PC-3 (cell line): ENCODE results near the gene LAD1. TPM values are rescaled to one million over a fixed set of nuclear protein-coding genes. Genes with fewer than 3 reads are reported as not detected.

Experiments
- ATAC-seq: fragments of 200-7000 bp; cut with Tn5 transposase; 2 replicates; pipeline ENCODE4 v1.9.1; 2020; ENCODE audit warnings: mild to moderate bottlenecking, moderate library complexity
- BruUV-seq: library from RNA; stranded (reverse); fragments of 400-500 nt; replicated peaks from 2 replicates; lab custom pipeline; 2021; lab: Mats Ljungman, UMichigan
- CTCF ChIA-PET: fragments of 300-600 bp; sonication (Branson Sonifier 250); formaldehyde crosslinking; loops from one replicate; lab custom pipeline; 2022; ENCODE audit warnings: antibody characterized with exemption; lab: Charles Lee
- POLR2A ChIA-PET: fragments of 300-600 bp; sonication (Branson Sonifier 250); formaldehyde crosslinking; loops from one replicate; lab custom pipeline; 2022; ENCODE audit warnings: antibody characterized with exemption; ENCODE audit not compliant: unreplicated experiment; lab: Charles Lee
- DNase-seq: peaks from one replicate; pipeline ENCODE4 v3.0.0-alpha.2; 2015
- H2AFZ ChIP-seq: fragments of 300-600 bp; sonication (generic); 2 replicates; pipeline ENCODE4 v1.6.0; 2016; ENCODE audit warnings: antibody characterized with exemption, low read length
- H3F3A ChIP-seq: fragments of 300-600 bp; sonication (generic); one replicate; pipeline ENCODE4 v1.6.0; 2017; ENCODE audit warnings: antibody characterized with exemption, low read length, control low read depth, mild to moderate bottlenecking; ENCODE audit not compliant: unreplicated experiment
- H3K27ac ChIP-seq: fragments of 300-600 bp; sonication (generic); 2 replicates; pipeline ENCODE4 v1.5.1; 2016; ENCODE audit warnings: mild to moderate bottlenecking, low read length
- H3K27me3 ChIP-seq: fragments of 300-600 bp; sonication (generic); 2 replicates; pipeline ENCODE4 v1.6.1; 2016; ENCODE audit warnings: low read length, mixed read lengths
- H3K36me3 ChIP-seq: fragments of 300-600 bp; sonication (generic); 2 replicates; pipeline ENCODE4 v1.6.1; 2016; ENCODE audit warnings: low read depth, mixed run types, low read length, mixed read lengths
- H3K4me1 ChIP-seq: fragments of 300-600 bp; sonication (generic); 2 replicates; pipeline ENCODE4 v1.5.1; 2016; ENCODE audit warnings: low read length; ENCODE audit not compliant: insufficient read depth
- H3K4me2 ChIP-seq: fragments of 300-600 bp; sonication (generic); 2 replicates; pipeline ENCODE4 v1.6.0; 2016; ENCODE audit warnings: low read length
- H3K4me3 ChIP-seq: fragments of 300-600 bp; sonication (generic); 2 replicates; pipeline ENCODE4 v1.5.1; 2016; ENCODE audit warnings: mild to moderate bottlenecking, low read length, mixed read lengths
- H3K79me2 ChIP-seq: fragments of 300-600 bp; sonication (generic); 2 replicates; pipeline ENCODE4 v1.6.1; 2017; ENCODE audit warnings: low read length, mixed read lengths
- H3K9ac ChIP-seq: fragments of 300-600 bp; sonication (generic); 2 replicates; pipeline ENCODE4 v1.6.0; 2016; ENCODE audit warnings: mild to moderate bottlenecking, low read length
- H3K9me2 ChIP-seq: fragments of 300-600 bp; sonication (generic); replicated peaks from 2 replicates; pipeline ENCODE4 v1.6.1; 2016; ENCODE audit warnings: mixed run types, low read length, mixed read lengths
- H3K9me3 ChIP-seq: fragments of 300-600 bp; sonication (generic); 2 replicates; pipeline ENCODE4 v1.6.1; 2016; ENCODE audit warnings: low read length, mixed read lengths
- H4K20me1 ChIP-seq: fragments of 300-600 bp; sonication (generic); 2 replicates; pipeline ENCODE4 v1.6.1; 2016; ENCODE audit warnings: low read length, mixed read lengths
- CTCF ChIP-seq: fragments of 300-600 bp; sonication (generic); conservative IDR thresholded peaks from 2 replicates; pipeline ENCODE4 v1.5.1; 2017; ENCODE audit warnings: antibody characterized with exemption, low read depth, mild to moderate bottlenecking, low read length
- EZH2 ChIP-seq: fragments of 300-600 bp; sonication (generic); IDR thresholded peaks from one replicate; pipeline ENCODE4 v1.6.1; 2017; ENCODE audit warnings: antibody characterized with exemption, mild to moderate bottlenecking, low read length; ENCODE audit not compliant: unreplicated experiment
- EZH2phosphoT487 ChIP-seq: fragments of 300-600 bp; sonication (generic); IDR thresholded peaks from 2 replicates; pipeline ENCODE4 v1.6.1; 2018; ENCODE audit warnings: mild to moderate bottlenecking, antibody characterized with exemption, low read length, borderline replicate concordance
- intact Hi-C: fragments of 100-400 bp; cut with micrococcal nuclease; formaldehyde crosslinking; loops from 2 replicates; pipeline ENCODE4 v1.9.0; 2023
- total RNA-seq: library from RNA; depleted of rRNA; stranded (reverse); fragments of >200 nt; gene quantifications from 2 replicates; pipeline ENCODE4 v1.2.3, GENCODE V29; 2014

Gene LAD1
- total RNA-seq, 1 experiment from 2014 or later: 310 TPM

DNA sequence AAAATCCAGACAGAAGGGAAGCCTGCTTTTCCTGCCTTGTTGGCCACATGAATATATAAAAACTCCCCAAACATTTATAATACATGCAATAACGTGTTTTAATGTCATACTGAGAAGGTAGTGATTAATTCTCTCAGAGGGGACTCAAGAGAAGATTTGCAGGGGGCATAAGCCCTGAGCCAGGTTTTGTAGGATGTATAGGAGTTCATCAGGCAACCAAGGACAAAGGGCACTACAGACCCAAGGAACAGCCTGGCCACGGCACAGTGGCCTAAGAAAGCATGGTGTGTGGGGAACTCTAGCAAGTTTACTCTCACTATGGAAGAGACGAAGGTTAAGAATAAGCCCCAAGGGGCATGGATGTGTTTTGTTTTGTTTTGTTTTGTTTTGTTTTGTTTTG, 37.8 kb upstream of the LAD1 start:
- no TSS peak for BruUV-seq
- Histone ChIP-seq H3K36me3 (no peaks in the 10 kb centered on the region), H3K9me2 (no peaks in the 10 kb centered on the region), H3K79me2 (no peaks in the 10 kb centered on the region), H3K4me2 (no peak overlapping the region), H3K27ac (no peak overlapping the region), H3K4me1 (peaks cover 21% of the 10 kb centered on the region), H3K9me3 (no peaks in the 10 kb centered on the region), H3K4me3 (no peak overlapping the region), H2AFZ (0 out of 2 replicates have a peak overlapping the region, but pooled peaks have one; percentile 60), H3F3A (no peaks in the 10 kb centered on the region), H3K27me3 (no peaks in the 10 kb centered on the region), H4K20me1 (no peaks in the 10 kb centered on the region), H3K9ac (no peak overlapping the region)
- ChIA-PET POLR2A (no interaction called here), CTCF (interaction anchor here (0.8 to 2.0 kb wide), 5 partner anchors 11 to 147 kb away, joined by 5 to 64 read pairs (median 19); partner anchors contain the start of gene PHLDA3)
- ATAC-seq (no peak), DNase-seq (no peak)
- TF ChIP-seq EZH2: no peak
- no peak for TF ChIP-seq EZH2phosphoT487
- no peak for TF ChIP-seq CTCF
- intact Hi-C loops: loop anchor here (1.0 kb wide), 1 partner anchor 76 kb away; no protein-coding TSS in a partner anchor

DNA sequence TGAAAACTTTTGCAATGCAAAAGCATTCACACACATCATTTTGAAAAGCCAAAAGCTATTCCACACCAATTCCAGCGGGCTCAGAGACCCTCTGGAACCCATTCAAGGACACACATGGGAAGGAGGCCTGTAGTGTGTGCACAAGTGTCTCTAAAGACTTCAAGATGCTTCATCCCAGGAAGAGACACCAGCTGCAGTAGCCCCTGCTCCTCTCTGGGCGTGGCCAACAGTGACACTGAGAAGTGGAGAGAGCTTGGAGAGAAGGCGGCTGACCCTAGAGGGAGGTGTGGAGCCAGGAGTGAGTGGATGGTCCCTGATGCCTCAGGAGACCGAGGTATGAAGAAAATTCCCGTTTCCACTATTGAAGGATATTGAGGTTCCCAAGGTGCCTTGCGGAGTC, 37.3 kb upstream of the LAD1 start:
- peak overlapping the region; percentile 47 for H3K27ac ChIP-seq
- no peak overlapping the region for H3K4me3 ChIP-seq
- peak overlapping the region; percentile 64 for H3K4me2 ChIP-seq
- no TSS peak for BruUV-seq
- H3K9me3 ChIP-seq: no peaks in the 10 kb centered on the region
- H3K4me1 ChIP-seq: peaks cover 21% of the 10 kb centered on the region
- peak overlapping the region; percentile 60 for H2AFZ ChIP-seq
- no peaks in the 10 kb centered on the region for H3K9me2 ChIP-seq
- H4K20me1 ChIP-seq: no peaks in the 10 kb centered on the region
- H3K79me2 ChIP-seq: no peaks in the 10 kb centered on the region
- ATAC-seq: peak; percentile 57
- peak overlapping the region; percentile 1; the same call in 1 of the 2 replicates for H3K9ac ChIP-seq
- POLR2A ChIA-PET: interaction anchor here (0.5 kb wide), 2 partner anchors 27 to 48 kb away, joined by 3 read pairs; no protein-coding TSS in a partner anchor
- no peaks in the 10 kb centered on the region for H3K36me3 ChIP-seq
- peak; percentile 81 for DNase-seq
- H3F3A ChIP-seq: no peaks in the 10 kb centered on the region
- TF ChIP-seq CTCF (peak; percentile 79), EZH2phosphoT487 (no peak)
- CTCF ChIA-PET: interaction anchor here (0.8 to 2.0 kb wide), 8 partner anchors 11 to 147 kb away, joined by 5 to 64 read pairs (median 16); partner anchors contain the start of gene PHLDA3
- intact Hi-C loops: loop anchor here (1.0 kb wide), 1 partner anchor 77 kb away; no protein-coding TSS in a partner anchor
- no peaks in the 10 kb centered on the region for H3K27me3 ChIP-seq

DNA sequence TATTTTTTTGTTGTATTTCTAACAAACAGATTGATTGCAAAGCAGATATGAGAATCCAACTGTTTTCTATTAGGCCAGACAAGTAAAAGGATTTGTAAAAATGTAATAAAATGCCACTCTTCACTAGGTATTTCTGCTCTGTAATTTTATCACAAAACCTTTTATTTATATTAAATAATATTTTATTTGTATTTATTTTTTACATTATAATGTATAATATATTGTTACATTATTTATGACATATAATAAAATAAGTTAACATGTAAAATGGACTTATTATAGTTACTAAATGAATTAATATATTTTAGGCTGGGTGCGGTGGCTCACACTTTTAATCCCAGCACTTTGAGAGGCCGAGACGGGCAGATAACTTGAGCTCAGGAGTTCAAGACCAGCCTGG, 35.1 kb upstream of the LAD1 start:
- POLR2A ChIA-PET: no interaction called here

More for the DNA sequence above, 35.1 kb upstream of the LAD1 start:
- ATAC-seq (no peak), DNase-seq (no peak)
- TF ChIP-seq EZH2 (no peak), CTCF (no peak), EZH2phosphoT487 (no peak)
- Histone ChIP-seq H3K36me3 (no peaks in the 10 kb centered on the region), H3K4me1 (peaks cover 21% of the 10 kb centered on the region), H3K9me3 (no peaks in the 10 kb centered on the region), H3K27ac (no peak overlapping the region), H3F3A (no peaks in the 10 kb centered on the region), H3K4me3 (no peak overlapping the region), H3K4me2 (no peak overlapping the region), H4K20me1 (no peaks in the 10 kb centered on the region), H3K27me3 (no peaks in the 10 kb centered on the region), H2AFZ (no peak overlapping the region), H3K79me2 (no peaks in the 10 kb centered on the region), H3K9me2 (no peaks in the 10 kb centered on the region), H3K9ac (no peak overlapping the region)
- CTCF ChIA-PET: no interaction called here
- intact Hi-C loops: no loop called here
- BruUV-seq: no TSS peak
